Erythroblast (primary cell): ENCODE data around the gene FCN1.

ENCODE experiments used
- GATA1 ChIP-seq: IDR thresholded peaks from 2 replicates; pipeline ENCODE4 v1.6.1; 2011; ENCODE audit warnings: low read depth, mild to moderate bottlenecking, control low read depth, low read length, moderate library complexity
- POLR2A ChIP-seq: IDR thresholded peaks from 2 replicates; pipeline ENCODE4 v1.6.1; 2011; ENCODE audit warnings: mild to moderate bottlenecking, low read length

- TF ChIP-seq POLR2A = no peak
- no peak for TF ChIP-seq GATA1
These were observed 2.4 kb downstream of the FCN1 start for GRCh38 chr9:134915046-134915985.
